WERI-Rb-1 (cell line): ENCODE measurements around the gene LAMA5.

Source experiments
- DNase-seq: peaks from one replicate; pipeline ENCODE4 v3.0.0-alpha.2; 2020
- H3K27ac ChIP-seq: fragments of 250-450 bp; sonication (Bioruptor Pico); 2 replicates; pipeline ENCODE4 v1.5.1; 2020; ENCODE audit warnings: mild to moderate bottlenecking, moderate library complexity
- H3K27me3 ChIP-seq: fragments of 250-450 bp; sonication (Bioruptor Pico); 2 replicates; pipeline ENCODE4 v1.5.1; 2021; ENCODE audit warnings: mild to moderate bottlenecking, low read depth, moderate library complexity; ENCODE audit not compliant: insufficient read depth, severe bottlenecking
- H3K36me3 ChIP-seq: fragments of 250-450 bp; sonication (Bioruptor Pico); 2 replicates; pipeline ENCODE4 v1.5.1; 2020; ENCODE audit warnings: mild to moderate bottlenecking, moderate library complexity
- H3K4me3 ChIP-seq: 2 replicates; pipeline ENCODE4 v1.5.1; 2011; ENCODE audit warnings: low read depth, mild to moderate bottlenecking, control low read depth, low read length
- H3K9me3 ChIP-seq: fragments of 250-450 bp; sonication (Bioruptor Pico); 2 replicates; pipeline ENCODE4 v1.5.1; 2021; ENCODE audit warnings: mild to moderate bottlenecking, moderate library complexity; ENCODE audit not compliant: severe bottlenecking
- CTCF ChIP-seq: IDR thresholded peaks from 2 replicates; pipeline ENCODE4 v1.5.1; 2011; ENCODE audit warnings: low read depth, mild to moderate bottlenecking, control low read depth, inconsistent platforms, low read length

Gene LAMA5

GRCh38 chr20:62372042-62372993 lies 5.2 kb upstream of the LAMA5 start:
- H3K27me3 ChIP-seq: no peaks in the 10 kb centered on the region
- H3K36me3 ChIP-seq: no peaks in the 10 kb centered on the region
- no peak for DNase-seq
- peaks cover 3% of the 10 kb centered on the region for H3K9me3 ChIP-seq
- no peak for TF ChIP-seq CTCF
- no peak overlapping the region for H3K4me3 ChIP-seq
- H3K27ac ChIP-seq: no peak overlapping the region

GRCh38 chr20:62371588-62372041 lies 4.5 kb upstream of the LAMA5 start:
- no peak for DNase-seq
- H3K4me3 ChIP-seq: no peak overlapping the region
- H3K27ac ChIP-seq: no peak overlapping the region
- TF ChIP-seq CTCF: no peak
- H3K36me3 ChIP-seq: no peaks in the 10 kb centered on the region
- H3K9me3 ChIP-seq: peaks cover 3% of the 10 kb centered on the region
- H3K27me3 ChIP-seq: no peaks in the 10 kb centered on the region

- Histone ChIP-seq H3K27ac (peak overlapping the region; percentile 92), H3K4me3 (no peak overlapping the region), H3K36me3 (no peaks in the 10 kb centered on the region), H3K27me3 (no peaks in the 10 kb centered on the region), H3K9me3 (peaks cover 3% of the 10 kb centered on the region)
- TF ChIP-seq CTCF: no peak
- DNase-seq: no peak
Measured at GRCh38 chr20:62370807-62371587, 3.9 kb upstream of the LAMA5 start.

GRCh38 chr20:62370115-62370806 lies 3.1 kb upstream of the LAMA5 start:
- Histone ChIP-seq H3K27me3 (no peaks in the 10 kb centered on the region), H3K36me3 (no peaks in the 10 kb centered on the region; the same call in 1 of the 2 replicates), H3K4me3 (no peak overlapping the region), H3K9me3 (peaks cover 3% of the 10 kb centered on the region), H3K27ac (peak overlapping the region; percentile 92)
- no peak for TF ChIP-seq CTCF
- DNase-seq: no peak

- TF ChIP-seq CTCF: no peak
- H3K4me3 ChIP-seq: no peak overlapping the region
- H3K9me3 ChIP-seq: peaks cover 3% of the 10 kb centered on the region
- no peak for DNase-seq
- no peaks in the 10 kb centered on the region; the same call in 1 of the 2 replicates for H3K36me3 ChIP-seq
- no peaks in the 10 kb centered on the region for H3K27me3 ChIP-seq
- peak overlapping the region; percentile 92 for H3K27ac ChIP-seq
Measured at GRCh38 chr20:62369815-62370114, 2.7 kb upstream of the LAMA5 start.
